Tibial artery (tissue), 4 donors: ENCODE measurements around the gene AFF3.

Source experiments
- DNase-seq, 2 donors: peaks; one replicate each; pipeline ENCODE4 v3.0.0-alpha.2; 2019
- H3K27ac ChIP-seq, 2 donors: fragments of 200-600 bp; sonication (generic) in 1 of 2; 1 replicate in 1 of 2; 2 replicates in 1 of 2; pipeline ENCODE4 v1.5.1; 2018 to 2019; ENCODE audit warnings: mild to moderate bottlenecking in 1 of 2
- H3K27me3 ChIP-seq, 2 donors: fragments of 200-600 bp; sonication (generic) in 1 of 2; one replicate each; pipeline versions ENCODE4 v1.5.1 to v1.6.0; 2016 to 2019
- H3K36me3 ChIP-seq, 3 donors: fragments of 200-600 bp; sonication (generic) in 2 of 3; one replicate each; pipeline ENCODE4 v1.5.1; 2016 to 2019; ENCODE audit warnings: mild to moderate bottlenecking in 2 of 3
- H3K4me1 ChIP-seq, 4 donors: fragments of 200-600 bp; sonication (generic) in 2 of 4; 1 replicate in 3 of 4; 2 replicates in 1 of 4; pipeline ENCODE4 v1.5.1; 2016 to 2019
- H3K4me3 ChIP-seq, 2 donors: fragments of 200-600 bp; sonication (generic) in 1 of 2; 1 replicate in 1 of 2; 2 replicates in 1 of 2; pipeline ENCODE4 v1.5.1; 2018 to 2019; ENCODE audit warnings: mild to moderate bottlenecking in 2 of 2
- H3K9me3 ChIP-seq, 3 donors: fragments of 200-600 bp; sonication (generic) in 1 of 3; one replicate each; pipeline ENCODE4 v1.5.1; 2016 to 2019
- intact Hi-C: fragments of 100-400 bp; cut with DNase I; formaldehyde crosslinking; loops from one replicate; pipeline ENCODE4 v1.15.0; 2023; ENCODE audit warnings: low total_unique reads
- TF ChIP-seq, protein P1 (sequence below), 2 experiments: fragments of 200-600 bp in 1 of 2; fragments of 450-650 bp in 1 of 2; IDR thresholded peaks; one replicate each; pipeline ENCODE4 v1.5.1; 2017 to 2019; ENCODE audit warnings: antibody characterized with exemption in 2 of 2, mild to moderate bottlenecking in 1 of 2, moderate library complexity in 1 of 2

The AFF3 gene

GRCh38 chr2:99695130-99695943 is 447.1 kb downstream of the AFF3 start:
- no peak overlapping the region for H3K4me3 ChIP-seq
- intact Hi-C loops, result no loop called here
- H3K27ac ChIP-seq, result no peak overlapping the region
- TF ChIP-seq, protein P1, sequence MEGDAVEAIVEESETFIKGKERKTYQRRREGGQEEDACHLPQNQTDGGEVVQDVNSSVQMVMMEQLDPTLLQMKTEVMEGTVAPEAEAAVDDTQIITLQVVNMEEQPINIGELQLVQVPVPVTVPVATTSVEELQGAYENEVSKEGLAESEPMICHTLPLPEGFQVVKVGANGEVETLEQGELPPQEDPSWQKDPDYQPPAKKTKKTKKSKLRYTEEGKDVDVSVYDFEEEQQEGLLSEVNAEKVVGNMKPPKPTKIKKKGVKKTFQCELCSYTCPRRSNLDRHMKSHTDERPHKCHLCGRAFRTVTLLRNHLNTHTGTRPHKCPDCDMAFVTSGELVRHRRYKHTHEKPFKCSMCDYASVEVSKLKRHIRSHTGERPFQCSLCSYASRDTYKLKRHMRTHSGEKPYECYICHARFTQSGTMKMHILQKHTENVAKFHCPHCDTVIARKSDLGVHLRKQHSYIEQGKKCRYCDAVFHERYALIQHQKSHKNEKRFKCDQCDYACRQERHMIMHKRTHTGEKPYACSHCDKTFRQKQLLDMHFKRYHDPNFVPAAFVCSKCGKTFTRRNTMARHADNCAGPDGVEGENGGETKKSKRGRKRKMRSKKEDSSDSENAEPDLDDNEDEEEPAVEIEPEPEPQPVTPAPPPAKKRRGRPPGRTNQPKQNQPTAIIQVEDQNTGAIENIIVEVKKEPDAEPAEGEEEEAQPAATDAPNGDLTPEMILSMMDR (IDR thresholded peaks at IDR 0.05), result no peak
- H3K27me3 ChIP-seq, result no peaks in the 10 kb centered on the region
- H3K4me1 ChIP-seq, result peaks cover 0 to 35% (median 16%) of the 10 kb centered on the region in 4 donors
- DNase-seq, result no peak
- H3K36me3 ChIP-seq, result no peaks in the 10 kb centered on the region
- no peaks in the 10 kb centered on the region for H3K9me3 ChIP-seq

- H3K36me3 ChIP-seq, result no peaks in the 10 kb centered on the region
- H3K9me3 ChIP-seq, result no peaks in the 10 kb centered on the region
- TF ChIP-seq, protein P1 (IDR thresholded peaks at IDR 0.05), result no peak
- H3K4me1 ChIP-seq, result peaks cover 0 to 35% (median 14%) of the 10 kb centered on the region in 4 donors
- H3K4me3 ChIP-seq, result no peak overlapping the region
- DNase-seq, result no peak
- no peaks in the 10 kb centered on the region for H3K27me3 ChIP-seq
- H3K27ac ChIP-seq, result no peak overlapping the region
- intact Hi-C loops, result no loop called here
These were observed 448.1 kb downstream of the AFF3 start for GRCh38 chr2:99694331-99694730.

- H3K36me3 ChIP-seq, result no peaks in the 10 kb centered on the region
- no peak overlapping the region for H3K27ac ChIP-seq
- H3K4me1 ChIP-seq, result peaks cover 0 to 27% (median 6%) of the 10 kb centered on the region in 4 donors
- TF ChIP-seq, protein P1 (IDR thresholded peaks at IDR 0.05), result no peak
- intact Hi-C loops, result no loop called here
- DNase-seq, result no peak
- no peaks in the 10 kb centered on the region for H3K27me3 ChIP-seq
- no peak overlapping the region for H3K4me3 ChIP-seq
- H3K9me3 ChIP-seq, result no peaks in the 10 kb centered on the region
These were observed 449.6 kb downstream of the AFF3 start for GRCh38 chr2:99692785-99693184.

DNA sequence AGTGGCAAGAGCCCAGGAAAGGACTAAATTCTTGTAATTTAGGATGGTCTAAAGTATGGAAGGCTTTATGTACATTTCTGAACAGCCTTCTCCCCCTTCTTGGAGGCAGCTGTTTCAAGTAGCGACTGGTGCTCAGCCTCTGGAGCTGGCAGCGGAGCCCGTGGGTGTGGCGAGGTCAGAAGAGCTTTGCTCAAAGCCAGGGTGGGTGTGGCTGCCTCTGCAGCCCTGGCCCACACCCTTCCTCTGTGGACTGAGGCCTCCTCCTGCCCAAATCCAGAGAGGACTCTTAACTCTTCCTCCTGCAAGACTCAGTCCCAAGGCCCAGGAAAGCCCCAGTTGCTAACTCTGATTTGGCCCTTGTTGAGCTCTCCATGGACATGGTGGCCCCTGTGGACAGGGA is 450.5 kb downstream of the AFF3 start:
- Histone ChIP-seq H3K27me3 (no peaks in the 10 kb centered on the region), H3K27ac (no peak overlapping the region), H3K9me3 (no peaks in the 10 kb centered on the region), H3K4me1 (peaks cover 0 to 18% (median 6%) of the 10 kb centered on the region in 4 donors), H3K36me3 (no peaks in the 10 kb centered on the region), H3K4me3 (no peak overlapping the region)
- TF ChIP-seq, protein P1 (IDR thresholded peaks at IDR 0.05), result no peak
- peak in 1 of 2 donors; percentile 52 for DNase-seq
- intact Hi-C loops, result no loop called here

DNA sequence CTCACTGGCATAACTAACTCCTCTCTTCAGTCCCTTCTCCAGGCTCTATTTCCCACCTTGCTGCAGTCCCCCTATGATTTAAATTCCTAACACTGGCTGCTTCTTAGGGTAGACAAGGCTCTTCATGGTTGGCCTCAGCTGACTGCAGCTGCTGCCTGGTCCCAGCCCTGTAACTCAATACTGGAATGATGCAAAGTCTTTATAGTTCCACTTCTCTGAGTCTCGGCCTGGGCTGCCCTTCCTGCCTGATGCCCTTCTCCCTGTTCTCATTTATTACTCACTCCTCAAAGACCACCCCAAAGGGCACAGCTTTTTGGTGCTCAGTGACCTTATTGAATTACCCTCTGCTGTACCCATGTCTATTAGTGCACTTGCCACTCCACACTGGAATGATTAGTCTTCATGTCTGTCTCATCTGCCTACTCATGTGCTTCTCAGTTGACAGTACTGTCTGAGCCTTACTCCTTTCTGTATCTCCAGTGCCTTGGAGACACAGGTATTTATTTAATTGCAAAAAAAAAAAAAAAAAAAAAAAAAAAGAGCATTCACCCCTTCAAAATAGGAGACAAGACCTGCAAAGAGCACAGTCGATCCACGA is 453.1 kb downstream of the AFF3 start:
- Histone ChIP-seq H3K36me3 (no peaks in the 10 kb centered on the region), H3K4me3 (no peak overlapping the region)

More for the DNA sequence above, 453.1 kb downstream of the AFF3 start:
- DNase-seq, result no peak
- H3K4me1 ChIP-seq, result peaks cover 0 to 8% (median 2%) of the 10 kb centered on the region in 4 donors
- no peak overlapping the region for H3K27ac ChIP-seq
- intact Hi-C loops, result no loop called here
- H3K9me3 ChIP-seq, result no peaks in the 10 kb centered on the region
- TF ChIP-seq, protein P1 (IDR thresholded peaks at IDR 0.05), result no peak
- no peaks in the 10 kb centered on the region for H3K27me3 ChIP-seq
